ENCODE results near the gene P3H2.

DNA sequence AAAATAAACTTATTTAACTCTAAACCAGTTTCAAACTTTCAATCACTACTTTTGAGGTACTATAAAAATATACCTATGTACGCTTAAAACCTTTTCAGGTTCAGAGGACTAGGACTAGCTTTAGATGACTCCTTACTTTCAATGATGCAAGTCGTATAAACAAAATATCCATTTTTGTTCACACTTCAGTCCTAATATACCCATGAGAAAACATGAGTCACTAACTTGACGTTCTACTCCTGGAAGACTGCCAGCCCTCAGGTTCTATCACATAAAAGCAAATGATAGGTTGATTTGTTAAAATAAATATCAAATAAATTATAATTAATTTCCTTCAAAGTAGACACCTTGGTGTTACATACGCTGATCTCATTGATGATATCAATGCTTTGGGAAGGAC lies 10.6 kb upstream of the P3H2 start:
- no peak for TF ChIP-seq POLR2AphosphoS5 (IDR thresholded peaks at IDR 0.05; ENCODE audit: borderline replicate concordance, low read depth, low read length)
- TF ChIP-seq EZH2 (IDR thresholded peaks at IDR 0.05) = no peak
- TF ChIP-seq FOXP2 (optimal IDR thresholded peaks at IDR 0.05; ENCODE audit: control extremely low read depth, extremely low read length, insufficient read depth) = no peak
